K562 (cell line): ENCODE results near the gene CACNA1C. TPM values are rescaled to one million over a fixed set of nuclear protein-coding genes. Genes with fewer than 3 reads are reported as not detected.

Experiments
- ATAC-seq: fragments of 200-7000 bp; cut with Tn5 transposase; 3 replicates; pipeline ENCODE4 v1.9.1; 2020; ENCODE audit warnings: moderate library complexity
- BruUV-seq: library from RNA; stranded (reverse); fragments of 400-500 nt; replicated peaks from 2 replicates; lab custom pipeline; 2021; lab: Mats Ljungman, UMichigan
- CTCF ChIA-PET: fragments of 300-600 bp; formaldehyde crosslinking; extraction: SDS; loops from one replicate; lab custom pipeline; 2021; ENCODE audit warnings: low intra/inter-chr PET ratio; lab: Yijun Ruan, JAX
- POLR2A ChIA-PET: fragments of 300-600, 350-650 bp; sonication (Branson Sonifier 250); formaldehyde crosslinking; extraction: SDS; loops from one replicate; lab custom pipeline; 2021; ENCODE audit warnings: antibody characterized with exemption, inconsistent platforms; lab: Yijun Ruan, JAX
- DNase-seq, 4 experiments: peaks; one replicate each; pipeline versions ENCODE4 v3.0.0 to v3.0.0-alpha.2; 2011 to 2018; ENCODE audit warnings: low spot score in 3 of 4, mixed read lengths in 3 of 4; ENCODE audit errors: extremely low read depth in 1 of 4
- FAIRE-seq: peaks from 2 replicates; lab custom pipeline; 2011; peaks lifted over from hg19 to GRCh38; lab: Jason Lieb, UNC
- H2AFZ ChIP-seq: 2 replicates; pipeline ENCODE4 v1.6.0; 2011; ENCODE audit warnings: low read depth, low read length, control low read depth, inconsistent platforms
- H3K27ac ChIP-seq: fragments of 200-600 bp; 3 replicates; pipeline ENCODE4 v1.8.0; 2011; ENCODE audit warnings: low read depth, mild to moderate bottlenecking, control low read depth, inconsistent platforms, low read length, moderate library complexity, mixed read lengths; ENCODE audit errors: extremely low read depth
- H3K27me3 ChIP-seq, 2 experiments: fragments of 300-600 bp in 1 of 2; 2 replicates in 1 of 2; 3 replicates in 1 of 2; pipeline versions ENCODE4 v1.6.0 to v1.8.0; 2011; ENCODE audit warnings: inconsistent platforms in 2 of 2, low read length in 2 of 2, mild to moderate bottlenecking in 1 of 2, mixed read lengths in 1 of 2, moderate library complexity in 1 of 2; ENCODE audit not compliant: control insufficient read depth in 2 of 2, insufficient read depth in 2 of 2
- H3K36me3 ChIP-seq: fragments of 300-600 bp; 3 replicates; pipeline ENCODE4 v1.8.0; 2011; ENCODE audit warnings: mild to moderate bottlenecking, low read length, inconsistent platforms; ENCODE audit not compliant: control insufficient read depth, insufficient read depth
- H3K4me1 ChIP-seq, 2 experiments: fragments of 200-600 bp in 1 of 2; replicated peaks in 1 of 2; 2 replicates in 1 of 2; 3 replicates in 1 of 2; pipeline versions ENCODE4 v1.5.1 to v1.8.0; 2011; ENCODE audit warnings: inconsistent platforms in 2 of 2, low read length in 2 of 2, mild to moderate bottlenecking in 1 of 2, mixed read lengths in 1 of 2, moderate library complexity in 1 of 2; ENCODE audit not compliant: control insufficient read depth in 2 of 2, insufficient read depth in 2 of 2
- H3K4me2 ChIP-seq: 2 replicates; pipeline ENCODE4 v1.6.1; 2011; ENCODE audit warnings: low read length, control low read depth, inconsistent platforms, mixed read lengths; ENCODE audit not compliant: insufficient read depth
- H3K4me3 ChIP-seq: fragments of 200-600 bp; sonication (generic), shearing (Covaris generic); 2 replicates; pipeline ENCODE4 v1.5.1; 2016; ENCODE audit warnings: control low read depth, inconsistent platforms
- H3K79me2 ChIP-seq: fragments of 200-600 bp; 3 replicates; pipeline ENCODE4 v1.8.0; 2011; ENCODE audit warnings: low read length, inconsistent platforms; ENCODE audit not compliant: control insufficient read depth, insufficient read depth
- H3K9ac ChIP-seq, 2 experiments: 2 replicates each; pipeline versions ENCODE4 v1.6.0 to v1.6.1; 2011; ENCODE audit warnings: low read depth in 2 of 2, low read length in 2 of 2, control low read depth in 1 of 2, inconsistent platforms in 1 of 2, mild to moderate bottlenecking in 1 of 2, mixed read lengths in 1 of 2; ENCODE audit not compliant: insufficient read depth in 1 of 2
- H3K9me1 ChIP-seq: one replicate; pipeline ENCODE4 v1.6.0; 2011; ENCODE audit warnings: inconsistent platforms, mild to moderate bottlenecking, low read length, moderate library complexity; ENCODE audit not compliant: control insufficient read depth, insufficient read depth
- H3K9me3 ChIP-seq: replicated peaks from 2 replicates; pipeline ENCODE4 v1.5.1; 2011; ENCODE audit warnings: low read depth, low read length, inconsistent platforms; ENCODE audit not compliant: control insufficient read depth, insufficient read depth
- H4K20me1 ChIP-seq: replicated peaks from 2 replicates; pipeline ENCODE4 v1.6.1; 2011; ENCODE audit warnings: low read length, inconsistent platforms, mixed read lengths; ENCODE audit not compliant: control insufficient read depth, insufficient read depth
- EHMT2 ChIP-seq: fragments of 450-650 bp; IDR thresholded peaks from 2 replicates; pipeline ENCODE4 v1.6.1; 2018; ENCODE audit warnings: antibody characterized with exemption
- KDM1A ChIP-seq, 2 experiments: fragments of 450-650 bp; IDR thresholded peaks; 2 replicates each; pipeline ENCODE4 v1.6.1; 2016; ENCODE audit warnings: mild to moderate bottlenecking in 2 of 2
- PHF21A ChIP-seq: fragments of 450-650 bp; IDR thresholded peaks from 2 replicates; pipeline ENCODE4 v1.6.1; 2017; ENCODE audit warnings: low read depth, borderline replicate concordance
- WGBS: fragments of 100-300 bp; shearing (Covaris generic); methylation state at CpG from one replicate; pipeline ENCODE4 v1.1.6; 2016; ENCODE audit warnings: low coverage, mixed read lengths; ENCODE audit not compliant: insufficient coverage; ENCODE audit errors: missing lambda C conversion rate; 5-methylcytosine and 5-hydroxymethylcytosine counted together
- in situ Hi-C: fragments of 300-500 bp; cut with MboI; formaldehyde crosslinking; loops from 4 replicates; pipeline ENCODE4 v1.15.0; 2018; ENCODE audit warnings: inconsistent platforms, mixed read lengths
- intact Hi-C: fragments of 100-400 bp; cut with micrococcal nuclease; formaldehyde crosslinking; loops from 2 replicates; pipeline ENCODE4 v1.14.2; 2022
- polyA plus RNA-seq, 8 experiments: library from polyadenylated mRNA; depleted of rRNA in 4 of 8; stranded (reverse) in 5 of 8; unstranded in 3 of 8; fragments of >200 nt; fragmentation: Nextera tagmentation in 2 of 8; fragmentation: Illumina TruSeq in 1 of 8; extraction: Ambion mirVana in 2 of 8; extraction: Trizol in 1 of 8; gene quantifications; 2 replicates each; pipeline versions ENCODE4 v1.2.1 to v1.2.3, GENCODE V29; 2011 to 2014; ENCODE audit warnings: inconsistent platforms in 1 of 8, missing spikeins in 1 of 8
- total RNA-seq, 7 experiments: library from RNA; depleted of rRNA in 6 of 7; stranded (reverse); fragments of >200 nt in 6 of 7; fragmentation: Illumina TruSeq in 2 of 7; extraction: Trizol in 2 of 7; gene quantifications; 2 replicates each; pipeline versions ENCODE4 v1.2.1 to v1.2.3, GENCODE V29; 2011 to 2021; ENCODE audit warnings: low replicate concordance in 1 of 7

CACNA1C gene
- total and polyA plus RNA-seq, 9 of the 15 experiments (the other 6 are each of a cell fraction or from before 2014, with no cell fraction given), result not detected

GRCh38 chr12:2003676-2004112, 49.1 kb upstream of the CACNA1C start:
- no peaks in the 10 kb centered on the region for H4K20me1 ChIP-seq
- CTCF ChIA-PET, result no interaction called here
- H3K79me2 ChIP-seq, result peaks cover 10% of the 10 kb centered on the region; the same call in 2 of the 3 replicates
- peak overlapping the region; percentile 97 for H2AFZ ChIP-seq
- DNase-seq, result no peak
- FAIRE-seq, result no peak
- peak overlapping the region; percentile 70 for H3K27ac ChIP-seq
- H3K4me2 ChIP-seq, result peak overlapping the region; percentile 97
- peaks cover 0 to 3% of the 10 kb centered on the region in 2 experiments; a peak in 1 of 5 replicates for H3K4me1 ChIP-seq
- no peaks in the 10 kb centered on the region for H3K9me3 ChIP-seq
- H3K9ac ChIP-seq, result peak overlapping the region; percentile 81 to 94
- peak in 1 of 2 experiments; percentile 51; a peak in 2 of 4 replicates for TF ChIP-seq KDM1A (IDR thresholded peaks at IDR 0.05)
- no peak for TF ChIP-seq EHMT2
- 0 out of 2 replicates have a peak, but pooled peaks have one; percentile 66 for TF ChIP-seq PHF21A
- POLR2A ChIA-PET, result interaction anchor here (0.7 kb wide), 2 partner anchors 1512 to 1595 kb away, joined by 3 to 4 read pairs; no protein-coding TSS in a partner anchor
- H3K36me3 ChIP-seq, result no peaks in the 10 kb centered on the region
- under 1% methylated on average over 13 of the region's 13 CpGs for WGBS
- TSS peak; percentile 69 for BruUV-seq
- intact Hi-C loops, result loop anchor here (2.0 kb wide), 1 partner anchor 25 kb away; no protein-coding TSS in a partner anchor
- peak overlapping the region; percentile 94 for H3K4me3 ChIP-seq
- in situ Hi-C loops, result no loop called here
- no peaks in the 10 kb centered on the region for H3K27me3 ChIP-seq
- no peaks in the 10 kb centered on the region for H3K9me1 ChIP-seq
- peak; percentile 19; the same call in 2 of the 3 replicates for ATAC-seq
